DMS79 (cell line): ENCODE results near the gene ERI3.
"Not testable (repeated sequence)": the region's sequence is repeated elsewhere in the genome, so short reads cannot be mapped to it uniquely, and the experiment has no call there.

ENCODE experiments used
- DNase-seq: peaks from one replicate; lab custom pipeline; 2025; lab: John Stamatoyannopoulos, UW

Gene ERI3

DNA sequence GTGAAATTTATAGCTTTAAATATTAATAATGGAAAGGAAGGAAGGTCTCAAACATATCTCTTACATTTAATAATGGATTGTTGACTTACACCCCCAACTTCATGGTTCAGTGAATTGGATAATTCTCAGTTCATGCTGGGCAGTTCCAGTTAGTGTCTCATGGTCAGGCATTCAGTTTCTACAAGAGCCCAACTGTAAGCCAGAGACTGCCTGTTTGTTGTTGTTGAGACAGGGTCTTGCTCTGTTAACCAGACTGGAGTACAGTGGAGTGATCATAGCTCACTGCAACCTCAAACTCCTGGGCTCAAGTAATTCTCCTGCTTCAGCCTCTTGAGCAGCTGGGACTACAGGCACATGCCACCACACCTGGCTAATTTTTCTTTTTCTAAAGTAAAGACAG, 146.8 kb downstream of the ERI3 start:
- DNase-seq = no peak

GRCh38 chr1:44206545-44206944, 148.5 kb downstream of the ERI3 start:
- not testable (repeated sequence) for DNase-seq

- no peak for DNase-seq
Measured at GRCh38 chr1:44200336-44200735, 154.7 kb downstream of the ERI3 start.

GRCh38 chr1:44174630-44175029, 180.4 kb downstream of the ERI3 start:
- no peak for DNase-seq
